HCT116 (cell line): ENCODE data around the gene MRPS34.

ENCODE experiments used
- CEBPB ChIP-seq: IDR thresholded peaks from 2 replicates; pipeline ENCODE4 v1.6.1; 2012; ENCODE audit warnings: low read depth
- EGR1 ChIP-seq: IDR thresholded peaks from 2 replicates; pipeline ENCODE4 v1.6.1; 2012; ENCODE audit warnings: low read depth
- EZH2 ChIP-seq: fragments of 200-600 bp; sonication (generic); IDR thresholded peaks from 2 replicates; pipeline ENCODE4 v1.6.1; 2017; ENCODE audit warnings: antibody characterized with exemption, mixed run types
- POLR2A ChIP-seq: IDR thresholded peaks from 2 replicates; pipeline ENCODE4 v1.7.0; 2011; ENCODE audit warnings: borderline replicate concordance; ENCODE audit not compliant: insufficient read depth, insufficient read length; ENCODE audit errors: extremely low read depth
- POLR2AphosphoS5 ChIP-seq: IDR thresholded peaks from 2 replicates; pipeline ENCODE4 v1.6.1; 2011; ENCODE audit warnings: mild to moderate bottlenecking, low read depth, low read length, moderate library complexity
- SP1 ChIP-seq: IDR thresholded peaks from 2 replicates; pipeline ENCODE4 v1.6.1; 2012; ENCODE audit warnings: low read depth
- TCF7L2 ChIP-seq: IDR thresholded peaks from 2 replicates; pipeline ENCODE4 v1.7.0; 2011; ENCODE audit warnings: borderline replicate concordance, inconsistent platforms; ENCODE audit not compliant: insufficient read depth, insufficient read length; ENCODE audit errors: extremely low read depth
- YY1 ChIP-seq: IDR thresholded peaks from 2 replicates; pipeline ENCODE4 v1.6.1; 2011; ENCODE audit warnings: low read length, low read depth, moderate library complexity, mild to moderate bottlenecking; ENCODE audit not compliant: insufficient replicate concordance; ENCODE audit errors: extremely low read depth
- ZNF274 ChIP-seq: fragments of 200-500 bp; sonication (Bioruptor generic); IDR thresholded peaks from 2 replicates; pipeline ENCODE4 v1.6.1; 2014; ENCODE audit warnings: mild to moderate bottlenecking, low read depth, low read length, inconsistent platforms
- TF ChIP-seq, protein P1 (sequence below), 3 experiments: fragments of 200-600 bp in 1 of 3; sonication (generic) in 1 of 3; IDR thresholded peaks in 2 of 3; conservative IDR thresholded peaks in 1 of 3; 2 replicates each; pipeline ENCODE4 v1.5.1; 2012 to 2017; ENCODE audit warnings: low read depth in 2 of 3, low read length in 2 of 3, antibody characterized with exemption in 1 of 3, borderline replicate concordance in 1 of 3, control low read depth in 1 of 3, mild to moderate bottlenecking in 1 of 3, mixed read lengths in 1 of 3, mixed run types in 1 of 3, moderate library complexity in 1 of 3; ENCODE audit not compliant: insufficient read depth in 1 of 3
- TF ChIP-seq, protein P2 (sequence below): IDR thresholded peaks from 2 replicates; pipeline ENCODE4 v1.6.1; 2012

DNA sequence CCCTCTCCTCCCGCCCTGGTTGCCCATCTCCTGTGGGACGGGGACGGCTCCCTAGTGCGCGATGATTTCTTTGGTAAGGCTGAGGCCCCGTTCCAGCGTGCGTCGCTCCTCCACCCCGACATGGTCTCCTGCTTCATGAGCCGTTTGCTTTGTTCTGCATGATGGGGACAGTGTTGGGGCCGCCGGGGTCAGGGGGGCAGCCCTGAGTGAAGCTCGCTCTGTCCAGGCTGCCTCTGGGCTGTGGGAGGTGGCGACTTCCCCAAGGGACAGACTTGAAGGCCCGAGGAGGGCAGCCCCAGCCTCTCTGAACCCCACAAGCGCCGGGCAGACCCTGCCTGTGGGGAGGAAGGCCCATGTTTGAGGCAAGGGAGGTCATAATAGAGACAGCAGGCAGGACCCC lies 14.0 kb downstream of the MRPS34 start:
- TF ChIP-seq POLR2AphosphoS5 (no peak), EZH2 (no peak), YY1 (no peak), SP1 (no peak), TCF7L2 (no peak), ZNF274 (no peak), POLR2A (no peak), CEBPB (no peak), EGR1 (no peak)
- TF ChIP-seq, protein P1, sequence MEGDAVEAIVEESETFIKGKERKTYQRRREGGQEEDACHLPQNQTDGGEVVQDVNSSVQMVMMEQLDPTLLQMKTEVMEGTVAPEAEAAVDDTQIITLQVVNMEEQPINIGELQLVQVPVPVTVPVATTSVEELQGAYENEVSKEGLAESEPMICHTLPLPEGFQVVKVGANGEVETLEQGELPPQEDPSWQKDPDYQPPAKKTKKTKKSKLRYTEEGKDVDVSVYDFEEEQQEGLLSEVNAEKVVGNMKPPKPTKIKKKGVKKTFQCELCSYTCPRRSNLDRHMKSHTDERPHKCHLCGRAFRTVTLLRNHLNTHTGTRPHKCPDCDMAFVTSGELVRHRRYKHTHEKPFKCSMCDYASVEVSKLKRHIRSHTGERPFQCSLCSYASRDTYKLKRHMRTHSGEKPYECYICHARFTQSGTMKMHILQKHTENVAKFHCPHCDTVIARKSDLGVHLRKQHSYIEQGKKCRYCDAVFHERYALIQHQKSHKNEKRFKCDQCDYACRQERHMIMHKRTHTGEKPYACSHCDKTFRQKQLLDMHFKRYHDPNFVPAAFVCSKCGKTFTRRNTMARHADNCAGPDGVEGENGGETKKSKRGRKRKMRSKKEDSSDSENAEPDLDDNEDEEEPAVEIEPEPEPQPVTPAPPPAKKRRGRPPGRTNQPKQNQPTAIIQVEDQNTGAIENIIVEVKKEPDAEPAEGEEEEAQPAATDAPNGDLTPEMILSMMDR (IDR thresholded peaks at IDR 0.05 in 2 of 3, conservative IDR thresholded peaks at IDR 0.05 in 1 of 3; ENCODE audit: borderline replicate concordance in 1 of 3, insufficient read depth in 1 of 3, low read depth in 2 of 3, low read length in 2 of 3) = no peak
- TF ChIP-seq, protein P2, sequence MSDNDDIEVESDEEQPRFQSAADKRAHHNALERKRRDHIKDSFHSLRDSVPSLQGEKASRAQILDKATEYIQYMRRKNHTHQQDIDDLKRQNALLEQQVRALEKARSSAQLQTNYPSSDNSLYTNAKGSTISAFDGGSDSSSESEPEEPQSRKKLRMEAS = no peak
